Glutamatergic neuron (in vitro differentiated cells): ENCODE data around the gene TMTC3. TPM values are rescaled to one million over a fixed set of nuclear protein-coding genes. Genes with fewer than 3 reads are reported as not detected.

Source experiments
- DNase-seq: peaks from one replicate; pipeline ENCODE4 v3.0.0; 2022
- H3K27ac Mint-ChIP-seq: one replicate; pipeline ENCODE4 v1.8.0; 2020; ENCODE audit warnings: mild to moderate bottlenecking, mixed read lengths, inconsistent platforms; ENCODE audit not compliant: unreplicated experiment
- H3K27me3 Mint-ChIP-seq: one replicate; pipeline ENCODE4 v1.8.0; 2020; ENCODE audit warnings: mild to moderate bottlenecking, moderate library complexity, mixed read lengths, inconsistent platforms; ENCODE audit not compliant: unreplicated experiment
- H3K36me3 Mint-ChIP-seq: one replicate; pipeline ENCODE4 v1.8.0; 2020; ENCODE audit warnings: mild to moderate bottlenecking, mixed read lengths, inconsistent platforms; ENCODE audit not compliant: unreplicated experiment
- H3K4me1 Mint-ChIP-seq: one replicate; pipeline ENCODE4 v1.8.0; 2020; ENCODE audit warnings: mild to moderate bottlenecking, low read depth, mixed read lengths, inconsistent platforms; ENCODE audit not compliant: unreplicated experiment
- H3K4me3 Mint-ChIP-seq: one replicate; pipeline ENCODE4 v1.8.0; 2020; ENCODE audit warnings: mild to moderate bottlenecking, mixed read lengths, inconsistent platforms; ENCODE audit not compliant: unreplicated experiment
- H3K9me3 Mint-ChIP-seq: one replicate; pipeline ENCODE4 v1.8.0; 2020; ENCODE audit warnings: mild to moderate bottlenecking, moderate library complexity, mixed read lengths, inconsistent platforms; ENCODE audit not compliant: unreplicated experiment
- CTCF ChIP-seq: fragments of 200-600 bp; sonication (generic); IDR thresholded peaks from one replicate; pipeline ENCODE4 v1.5.0; 2021; ENCODE audit not compliant: partially characterized antibody, unreplicated experiment
- total RNA-seq: library from RNA; stranded (reverse); fragmentation: NEBNext Ultra II Directional; extraction: Animal tissue kit (Norgen Biotek cat#: 25700); gene quantifications from one replicate; pipeline ENCODE4 v1.2.1, GENCODE V29; 2021; ENCODE audit not compliant: unreplicated experiment

Gene TMTC3
- total RNA-seq, 1 donor from 2014 or later: 12.5 TPM

DNA sequence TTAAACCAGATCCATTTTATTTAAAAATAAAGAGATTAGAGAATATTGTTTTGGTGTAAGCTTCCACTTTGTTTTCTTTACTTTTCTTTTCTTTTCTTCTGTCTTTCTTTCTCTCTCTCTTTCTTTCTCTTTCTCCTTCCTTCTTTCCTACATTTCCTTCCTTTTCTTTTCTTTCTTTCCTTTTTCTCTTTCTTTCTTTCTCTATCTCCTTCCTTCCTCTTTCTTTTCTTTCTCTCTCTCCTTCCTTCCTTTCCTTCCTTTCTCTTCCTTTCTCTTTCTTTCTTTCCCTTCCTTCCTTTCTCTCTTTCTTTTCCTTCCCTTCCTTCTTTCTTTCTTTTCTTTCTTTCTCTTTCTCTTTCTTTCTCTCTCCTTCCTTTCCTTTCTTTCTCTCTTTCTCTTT, 100.8 kb downstream of the TMTC3 start:
- no peaks in the 10 kb centered on the region for H3K9me3 Mint-ChIP-seq
- DNase-seq: no peak
- no peak for TF ChIP-seq CTCF
- no peak overlapping the region for H3K4me3 Mint-ChIP-seq
- H3K4me1 Mint-ChIP-seq: no peaks in the 10 kb centered on the region
- no peak overlapping the region for H3K27ac Mint-ChIP-seq
- H3K27me3 Mint-ChIP-seq: no peaks in the 10 kb centered on the region
- H3K36me3 Mint-ChIP-seq: no peaks in the 10 kb centered on the region

DNA sequence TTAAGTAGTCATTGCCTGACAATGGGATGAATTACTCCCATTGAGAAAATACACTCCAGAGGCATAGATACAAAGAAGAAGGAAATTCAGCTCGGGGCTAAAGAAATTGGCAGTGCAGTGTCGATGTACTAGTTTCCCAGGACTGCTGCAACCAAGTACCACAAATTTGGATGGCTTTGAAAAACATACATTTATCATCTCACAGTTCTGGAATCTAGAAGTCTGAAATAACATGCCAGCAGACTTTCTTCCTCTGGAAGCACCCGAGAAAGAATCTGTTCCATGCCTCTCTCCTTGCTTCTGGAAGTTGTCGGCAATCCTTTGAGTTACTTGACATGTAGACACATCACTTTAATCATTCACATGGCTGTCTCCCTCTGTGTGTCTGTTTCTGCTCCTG, 101.9 kb downstream of the TMTC3 start:
- H3K9me3 Mint-ChIP-seq: no peaks in the 10 kb centered on the region
- H3K4me1 Mint-ChIP-seq: no peaks in the 10 kb centered on the region
- no peaks in the 10 kb centered on the region for H3K27me3 Mint-ChIP-seq
- H3K4me3 Mint-ChIP-seq: no peak overlapping the region
- no peak for DNase-seq
- no peak overlapping the region for H3K27ac Mint-ChIP-seq
- no peak for TF ChIP-seq CTCF
- no peaks in the 10 kb centered on the region for H3K36me3 Mint-ChIP-seq

DNA sequence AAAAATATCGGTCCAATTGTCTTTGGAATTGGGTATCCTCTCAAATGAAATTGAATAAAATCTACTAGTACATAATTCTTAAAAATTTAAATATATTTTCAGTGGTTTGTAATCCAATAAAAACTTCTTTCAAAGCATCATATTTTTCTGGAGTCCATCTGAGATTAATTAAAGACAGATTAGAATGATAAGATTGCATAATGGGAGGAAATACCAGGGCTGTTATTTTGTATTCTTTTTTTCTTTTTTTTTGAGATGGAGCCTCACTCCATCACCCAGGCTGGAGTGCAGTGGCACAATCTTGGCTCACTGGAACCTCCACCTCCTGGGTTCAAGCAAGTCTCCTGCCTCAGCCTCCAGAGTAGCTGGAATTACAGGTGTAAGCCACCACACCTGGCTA, 103.8 kb downstream of the TMTC3 start:
- Mint-ChIP-seq H3K4me1 (no peaks in the 10 kb centered on the region), H3K9me3 (no peaks in the 10 kb centered on the region), H3K27ac (no peak overlapping the region), H3K36me3 (no peaks in the 10 kb centered on the region), H3K27me3 (no peaks in the 10 kb centered on the region), H3K4me3 (no peak overlapping the region)
- DNase-seq: no peak
- TF ChIP-seq CTCF: no peak

GRCh38 chr12:88247241-88247643, 105.1 kb downstream of the TMTC3 start:
- Mint-ChIP-seq H3K36me3 (no peaks in the 10 kb centered on the region), H3K9me3 (no peaks in the 10 kb centered on the region), H3K4me3 (no peak overlapping the region), H3K27ac (no peak overlapping the region), H3K4me1 (no peaks in the 10 kb centered on the region), H3K27me3 (no peaks in the 10 kb centered on the region)
- TF ChIP-seq CTCF: no peak
- DNase-seq: no peak

- no peaks in the 10 kb centered on the region for H3K4me1 Mint-ChIP-seq
- no peak overlapping the region for H3K4me3 Mint-ChIP-seq
- H3K9me3 Mint-ChIP-seq: no peaks in the 10 kb centered on the region
- H3K27ac Mint-ChIP-seq: no peak overlapping the region
- DNase-seq: no peak
- no peaks in the 10 kb centered on the region for H3K27me3 Mint-ChIP-seq
- TF ChIP-seq CTCF: no peak
- H3K36me3 Mint-ChIP-seq: no peaks in the 10 kb centered on the region
These were observed 106.5 kb downstream of the TMTC3 start for GRCh38 chr12:88248606-88249005.

Other genes starting within 250 kb of the TMTC3 start
- gene C12orf50, start 112.9 kb upstream of the TMTC3 start, total RNA-seq: 0.25 TPM
- gene CEP290, start 219 bp upstream of the TMTC3 start, total RNA-seq: 24.1 TPM